Kidney (tissue), 14 donors: Measurements from ENCODE around the gene CXorf58. TPM values are rescaled to one million over a fixed set of nuclear protein-coding genes. Genes with fewer than 3 reads are reported as not detected.
"Not testable (repeated sequence)": the region's sequence is repeated elsewhere in the genome, so short reads cannot be mapped to it uniquely, and the experiment has no call there.

ENCODE experiments used
- DNase-seq, 5 donors: peaks; one replicate each; pipeline ENCODE4 v3.0.0-alpha.2; 2013 to 2020
- FAIRE-seq: peaks from 2 replicates; lab custom pipeline; 2012; peaks lifted over from hg19 to GRCh38; lab: Jason Lieb, UNC
- H3K27ac ChIP-seq, 2 donors: one replicate each; pipeline ENCODE4 v1.7.0; 2013; ENCODE audit warnings: low read depth in 2 of 2, low read length in 2 of 2, inconsistent platforms in 1 of 2
- H3K27me3 ChIP-seq: one replicate; pipeline ENCODE4 v1.7.1; 2013; ENCODE audit warnings: low read length, inconsistent platforms; ENCODE audit not compliant: control insufficient read depth, insufficient read depth
- H3K36me3 ChIP-seq, 3 donors: one replicate each; pipeline versions ENCODE4 v1.7.0 to v1.7.1; 2013; ENCODE audit warnings: low read length in 3 of 3, control low read depth in 1 of 3, inconsistent platforms in 1 of 3; ENCODE audit not compliant: insufficient read depth in 3 of 3, control insufficient read depth in 2 of 3
- H3K4me1 ChIP-seq, 3 donors: one replicate each; pipeline versions ENCODE4 v1.7.0 to v1.7.1; 2013; ENCODE audit warnings: low read length in 3 of 3, inconsistent platforms in 1 of 3, low read depth in 1 of 3; ENCODE audit not compliant: control insufficient read depth in 2 of 3, insufficient read depth in 2 of 3
- H3K4me3 ChIP-seq, 3 donors: one replicate each; pipeline versions ENCODE4 v1.7.0 to v1.8.1; 2013; ENCODE audit warnings: low read length in 3 of 3, control low read depth in 1 of 3, inconsistent platforms in 1 of 3
- H3K9ac ChIP-seq, 3 donors: one replicate each; pipeline versions ENCODE4 v1.7.0 to v1.7.1; 2013; ENCODE audit warnings: low read length in 3 of 3, control low read depth in 1 of 3, inconsistent platforms in 1 of 3
- H3K9me3 ChIP-seq, 3 donors: one replicate each; pipeline versions ENCODE4 v1.7.0 to v1.7.1; 2013; ENCODE audit warnings: low read length in 3 of 3, control low read depth in 1 of 3, inconsistent platforms in 1 of 3; ENCODE audit not compliant: control insufficient read depth in 2 of 3, insufficient read depth in 1 of 3
- CTCF ChIP-seq: IDR thresholded peaks from 3 replicates; pipeline ENCODE4 v1.5.1; 2012; ENCODE audit warnings: mild to moderate bottlenecking, moderate library complexity, borderline replicate concordance; ENCODE audit not compliant: insufficient read depth; ENCODE audit errors: extremely low read depth
- intact Hi-C: fragments of 100-400 bp; cut with DNase I; formaldehyde crosslinking; loops from one replicate; pipeline ENCODE4 v1.11.1; 2022
- polyA plus RNA-seq: library from polyadenylated mRNA; stranded (reverse); fragments of 350-450 nt; fragmentation: Illumina TruSeq; extraction: RNeasy Lipid Tissue Mini Kit (QIAGEN cat#74804); gene quantifications from one replicate; pipeline ENCODE4 v1.2.3, GENCODE V29; 2014; ENCODE audit warnings: low read depth, low replicate concordance; ENCODE audit not compliant: insufficient read depth
- total RNA-seq: library from RNA; stranded (reverse); fragmentation: NEBNext Ultra II Directional; extraction: Animal tissue kit (Norgen Biotek cat#: 25700); gene quantifications from one replicate; pipeline ENCODE4 v1.2.1, GENCODE V29; 2021
- donor health status: control.
- donor health status: control.
- donor health status: control.
- donor health status: control.
- donor health status: control.
- donor health status: DM: yes; HTN: yes; CAD: no.
- donor health status: Normal renal cell carcinoma (clear cell type).

CXorf58 gene
- total and polyA plus RNA-seq, 2 donors from 2014 or later: 0.37 TPM; not detected in 1

- intact Hi-C loops: no loop called here
- Histone ChIP-seq H3K4me3 (no peak overlapping the region), H3K4me1 (peaks cover 0 to 6% (median 0%) of the 10 kb centered on the region in 3 donors), H3K36me3 (no peaks in the 10 kb centered on the region), H3K27me3 (no peaks in the 10 kb centered on the region), H3K9me3 (no peaks in the 10 kb centered on the region), H3K9ac (no peak overlapping the region), H3K27ac (no peak overlapping the region)
- TF ChIP-seq CTCF: no peak
- FAIRE-seq: no peak
- no peak for DNase-seq
Measured at GRCh38 chrX:23888887-23889501, 18.8 kb upstream of the CXorf58 start.

- Histone ChIP-seq H3K9ac (no peak overlapping the region), H3K36me3 (no peaks in the 10 kb centered on the region), H3K27ac (no peak overlapping the region), H3K27me3 (no peaks in the 10 kb centered on the region), H3K4me1 (peaks cover 0 to 6% (median 0%) of the 10 kb centered on the region in 3 donors), H3K9me3 (no peaks in the 10 kb centered on the region), H3K4me3 (no peak overlapping the region)
- no peak for FAIRE-seq
- no peak for DNase-seq
- TF ChIP-seq CTCF: no peak
- intact Hi-C loops: no loop called here
Measured at GRCh38 chrX:23890933-23891332, 16.9 kb upstream of the CXorf58 start.

- H3K27ac ChIP-seq, DNase-seq, H3K4me1 ChIP-seq, H3K9me3 ChIP-seq, H3K4me3 ChIP-seq, intact Hi-C loops, H3K27me3 ChIP-seq, FAIRE-seq, H3K36me3 ChIP-seq, H3K9ac ChIP-seq: not testable (repeated sequence)
Measured at GRCh38 chrX:23894993-23895392, 12.8 kb upstream of the CXorf58 start.

GRCh38 chrX:23896539-23896938, 11.3 kb upstream of the CXorf58 start:
- H3K27ac ChIP-seq, H3K9me3 ChIP-seq, H3K36me3 ChIP-seq, intact Hi-C loops, H3K4me3 ChIP-seq, H3K27me3 ChIP-seq, H3K4me1 ChIP-seq, H3K9ac ChIP-seq, FAIRE-seq, DNase-seq: not testable (repeated sequence)
